T47D (cell line): ENCODE measurements around the gene PDE4B.
"Not testable (repeated sequence)": the region's sequence is repeated elsewhere in the genome, so short reads cannot be mapped to it uniquely, and the experiment has no call there.

Source experiments
- DNase-seq, 2 experiments: peaks; one replicate each; pipeline versions ENCODE4 v3.0.0 to v3.0.0-alpha.2; 2011 to 2012; ENCODE audit warnings: low read depth in 1 of 2, low spot score in 1 of 2
- JUND ChIP-seq: IDR thresholded peaks from 2 replicates; pipeline ENCODE4 v1.6.1; 2012; ENCODE audit warnings: low read depth
- in situ Hi-C: cut with HindIII; loops from 2 replicates; pipeline ENCODE4 v1.10.0; 2016; ENCODE audit warnings: low sequenced_read_pairs, low pct_unique_long_range_greater_than_20kb

Gene PDE4B

GRCh38 chr1:66402194-66402593 lies 609.5 kb downstream of the PDE4B start:
- DNase-seq, result no peak
- no peak for TF ChIP-seq JUND
- in situ Hi-C loops, result no loop called here

- no peak for TF ChIP-seq JUND
- in situ Hi-C loops, result no loop called here
- no peak for DNase-seq
Measured at GRCh38 chr1:66403007-66403731, 610.5 kb downstream of the PDE4B start.

- no peak for DNase-seq
- no peak for TF ChIP-seq JUND
- in situ Hi-C loops, result no loop called here
Measured at GRCh38 chr1:66405061-66405460, 612.4 kb downstream of the PDE4B start.

- DNase-seq, in situ Hi-C loops: not testable (repeated sequence)
Measured at GRCh38 chr1:66411449-66411848, 618.8 kb downstream of the PDE4B start.

GRCh38 chr1:66412704-66413103 lies 620.0 kb downstream of the PDE4B start:
- no peak for TF ChIP-seq JUND
- in situ Hi-C loops, result no loop called here
- DNase-seq, result no peak

GRCh38 chr1:66413136-66413837 lies 620.6 kb downstream of the PDE4B start:
- in situ Hi-C loops, result no loop called here
- DNase-seq, result no peak

GRCh38 chr1:66413838-66414175 lies 621.1 kb downstream of the PDE4B start:
- in situ Hi-C loops, result no loop called here
- no peak for TF ChIP-seq JUND
- no peak for DNase-seq

More at GRCh38 chr1:66413136-66413837, 620.6 kb downstream of the PDE4B start:
- TF ChIP-seq JUND, result no peak

GRCh38 chr1:66415281-66415680 lies 622.6 kb downstream of the PDE4B start:
- DNase-seq, result no peak
- in situ Hi-C loops, result no loop called here
- TF ChIP-seq JUND, result no peak

GRCh38 chr1:66415866-66416265 lies 623.2 kb downstream of the PDE4B start:
- TF ChIP-seq JUND, result no peak
- in situ Hi-C loops, result no loop called here
- DNase-seq, result no peak

- DNase-seq, result no peak
- in situ Hi-C loops, result no loop called here
- TF ChIP-seq JUND, result no peak
Measured at GRCh38 chr1:66416295-66416694, 623.6 kb downstream of the PDE4B start.

- no peak for TF ChIP-seq JUND
- no peak for DNase-seq
- in situ Hi-C loops, result no loop called here
Measured at GRCh38 chr1:66418021-66418420, 625.3 kb downstream of the PDE4B start.

- DNase-seq, in situ Hi-C loops: not testable (repeated sequence)
Measured at GRCh38 chr1:66420171-66420570, 627.5 kb downstream of the PDE4B start.

- DNase-seq, in situ Hi-C loops: not testable (repeated sequence)
Measured at GRCh38 chr1:66420906-66421305, 628.2 kb downstream of the PDE4B start.

GRCh38 chr1:66422804-66423203 lies 630.1 kb downstream of the PDE4B start:
- in situ Hi-C loops, result no loop called here
- no peak for DNase-seq
- no peak for TF ChIP-seq JUND
